B cell (primary cell): ENCODE data around the gene EVI5L. TPM values are rescaled to one million over a fixed set of nuclear protein-coding genes. Genes with fewer than 3 reads are reported as not detected.

Experiments used
- ATAC-seq: fragments of 200-7000 bp; cut with Tn5 transposase; one replicate; pipeline ENCODE4 v1.10.0; 2021; ENCODE audit warnings: low read depth, mild to moderate bottlenecking, moderate number of reproducible peaks, moderate library complexity
- CTCF ChIA-PET: fragments of 350-600 bp; sonication (Branson Sonifier 250); formaldehyde crosslinking; loops from one replicate; lab custom pipeline; 2021; ENCODE audit warnings: antibody characterized with exemption, inconsistent platforms; lab: Charles Lee
- POLR2A ChIA-PET: fragments of 350-600 bp; sonication (Branson Sonifier 250); formaldehyde crosslinking; loops from one replicate; lab custom pipeline; 2021; ENCODE audit warnings: antibody characterized with exemption; lab: Charles Lee
- DNase-seq: peaks from one replicate; pipeline ENCODE4 v3.0.0; 2013
- H2AFZ ChIP-seq: 2 replicates; pipeline ENCODE4 v1.6.1; 2012; ENCODE audit warnings: mild to moderate bottlenecking, low read depth, low read length; ENCODE audit not compliant: insufficient read depth, poor library complexity, severe bottlenecking
- H3K27ac ChIP-seq, 2 donors: 1 replicate in 1 of 2; 2 replicates in 1 of 2; pipeline ENCODE4 v1.5.1; 2012 to 2013; ENCODE audit warnings: low read length in 2 of 2, mild to moderate bottlenecking in 2 of 2, moderate library complexity in 1 of 2
- H3K27me3 ChIP-seq, 4 experiments: fragments of 200-600 bp in 1 of 4; sonication (generic) in 1 of 4; replicated peaks in 1 of 4; 1 replicate in 2 of 4; 2 replicates in 2 of 4; pipeline versions ENCODE4 v1.6.1 to v1.7.0; 2013 to 2016; ENCODE audit warnings: low read length in 3 of 4, mild to moderate bottlenecking in 2 of 4, mixed read lengths in 1 of 4, moderate library complexity in 1 of 4; ENCODE audit not compliant: insufficient read depth in 4 of 4, control insufficient read depth in 3 of 4; ENCODE audit errors: control extremely low read depth in 1 of 4
- H3K36me3 ChIP-seq, 2 experiments: replicated peaks in 1 of 2; 1 replicate in 1 of 2; 2 replicates in 1 of 2; pipeline versions ENCODE4 v1.6.1 to v1.7.1; 2013; ENCODE audit warnings: low read length in 1 of 2; ENCODE audit not compliant: insufficient read depth in 2 of 2, control insufficient read depth in 1 of 2; ENCODE audit errors: control extremely low read depth in 1 of 2, extremely low read depth in 1 of 2
- H3K4me1 ChIP-seq, 2 donors: fragments of 200-600 bp in 1 of 2; sonication (generic) in 1 of 2; 1 replicate in 1 of 2; 2 replicates in 1 of 2; pipeline versions ENCODE4 v1.5.1 to v1.6.1; 2013 to 2017; ENCODE audit warnings: low read length in 2 of 2; ENCODE audit not compliant: control insufficient read depth in 2 of 2, insufficient read depth in 2 of 2
- H3K4me2 ChIP-seq: replicated peaks from 2 replicates; pipeline ENCODE3; 2012; ENCODE audit warnings: mild to moderate bottlenecking, low read depth, low read length; ENCODE audit not compliant: poor library complexity, severe bottlenecking
- H3K4me3 ChIP-seq, 5 experiments: fragments of 200-600 bp in 1 of 5; sonication (generic) in 1 of 5; 1 replicate in 3 of 5; 2 replicates in 2 of 5; pipeline versions ENCODE4 v1.5.1 to v1.7.0; 2011 to 2016; ENCODE audit warnings: low read length in 4 of 5, mild to moderate bottlenecking in 4 of 5, low read depth in 2 of 5, control low read depth in 1 of 5, moderate library complexity in 1 of 5; ENCODE audit not compliant: insufficient read depth in 1 of 5; ENCODE audit errors: control extremely low read depth in 1 of 5, extremely low read depth in 1 of 5
- H3K79me2 ChIP-seq: fragments of 200-600 bp; sonication (generic); one replicate; pipeline ENCODE4 v1.6.0; 2016; ENCODE audit warnings: low read length; ENCODE audit not compliant: control insufficient read depth, insufficient read depth
- H3K9ac ChIP-seq: fragments of 200-600 bp; sonication (generic); 2 replicates; pipeline ENCODE4 v1.6.1; 2017; ENCODE audit warnings: mild to moderate bottlenecking, low read length, moderate library complexity
- H3K9me3 ChIP-seq, 3 donors: one replicate each; pipeline versions ENCODE4 v1.6.1 to v1.7.1; 2013; ENCODE audit warnings: low read length in 2 of 3; ENCODE audit not compliant: control insufficient read depth in 2 of 3, insufficient read depth in 1 of 3; ENCODE audit errors: control extremely low read depth in 1 of 3
- H4K20me1 ChIP-seq: 2 replicates; pipeline ENCODE4 v1.6.0; 2012; ENCODE audit warnings: mild to moderate bottlenecking, low read length; ENCODE audit not compliant: insufficient read depth, control insufficient read depth, poor library complexity, severe bottlenecking
- H3K27ac Mint-ChIP-seq: one replicate; pipeline ENCODE4 v1.8.0; 2021; ENCODE audit warnings: mixed read lengths
- H3K27me3 Mint-ChIP-seq: one replicate; pipeline ENCODE4 v1.8.0; 2021; ENCODE audit warnings: mixed read lengths
- H3K4me1 Mint-ChIP-seq: one replicate; pipeline ENCODE4 v1.8.0; 2021; ENCODE audit warnings: mixed read lengths
- H3K4me3 Mint-ChIP-seq: one replicate; pipeline ENCODE4 v1.8.0; 2021; ENCODE audit warnings: mixed read lengths
- H3K9me3 Mint-ChIP-seq: one replicate; pipeline ENCODE4 v1.8.0; 2022; ENCODE audit warnings: mixed read lengths; ENCODE audit not compliant: insufficient read depth
- EZH2 ChIP-seq: IDR thresholded peaks from 2 replicates; pipeline ENCODE4 v1.6.1; 2012; ENCODE audit warnings: borderline replicate concordance, low read depth, mild to moderate bottlenecking, moderate library complexity, low read length; ENCODE audit not compliant: insufficient read depth, poor library complexity, severe bottlenecking
- WGBS: methylation state at CpG from one replicate; pipeline ENCODE4 v1.1.5; 2013; ENCODE audit warnings: missing lambda C conversion rate; ENCODE audit not compliant: insufficient coverage; 5-methylcytosine and 5-hydroxymethylcytosine counted together
- intact Hi-C: fragments of 100-400 bp; cut with micrococcal nuclease; formaldehyde crosslinking; loops from one replicate; pipeline ENCODE4 v1.10.0; 2022
- polyA plus RNA-seq: library from polyadenylated mRNA; depleted of rRNA; stranded (reverse); fragments of >200 nt; gene quantifications from 2 replicates; pipeline ENCODE4 v1.2.3, GENCODE V29; 2012
- total RNA-seq, 2 donors: library from RNA; stranded (reverse); fragments of 120-200 nt in 1 of 2; gene quantifications; 1 replicate in 1 of 2; 2 replicates in 1 of 2; pipeline versions ENCODE4 v1.2.3 to v1.2.4, GENCODE V29; 2013 to 2022
- TF ChIP-seq, protein P1 (sequence below): fragments of 200-600 bp; IDR thresholded peaks from one replicate; pipeline ENCODE4 v1.8.0; 2022; ENCODE audit warnings: antibody characterized with exemption, mild to moderate bottlenecking

The EVI5L gene
- total and polyA plus RNA-seq, 2 donors (not counting 1 experiment from before 2014, with no cell fraction given) = 7.9 to 11.8 TPM

DNA sequence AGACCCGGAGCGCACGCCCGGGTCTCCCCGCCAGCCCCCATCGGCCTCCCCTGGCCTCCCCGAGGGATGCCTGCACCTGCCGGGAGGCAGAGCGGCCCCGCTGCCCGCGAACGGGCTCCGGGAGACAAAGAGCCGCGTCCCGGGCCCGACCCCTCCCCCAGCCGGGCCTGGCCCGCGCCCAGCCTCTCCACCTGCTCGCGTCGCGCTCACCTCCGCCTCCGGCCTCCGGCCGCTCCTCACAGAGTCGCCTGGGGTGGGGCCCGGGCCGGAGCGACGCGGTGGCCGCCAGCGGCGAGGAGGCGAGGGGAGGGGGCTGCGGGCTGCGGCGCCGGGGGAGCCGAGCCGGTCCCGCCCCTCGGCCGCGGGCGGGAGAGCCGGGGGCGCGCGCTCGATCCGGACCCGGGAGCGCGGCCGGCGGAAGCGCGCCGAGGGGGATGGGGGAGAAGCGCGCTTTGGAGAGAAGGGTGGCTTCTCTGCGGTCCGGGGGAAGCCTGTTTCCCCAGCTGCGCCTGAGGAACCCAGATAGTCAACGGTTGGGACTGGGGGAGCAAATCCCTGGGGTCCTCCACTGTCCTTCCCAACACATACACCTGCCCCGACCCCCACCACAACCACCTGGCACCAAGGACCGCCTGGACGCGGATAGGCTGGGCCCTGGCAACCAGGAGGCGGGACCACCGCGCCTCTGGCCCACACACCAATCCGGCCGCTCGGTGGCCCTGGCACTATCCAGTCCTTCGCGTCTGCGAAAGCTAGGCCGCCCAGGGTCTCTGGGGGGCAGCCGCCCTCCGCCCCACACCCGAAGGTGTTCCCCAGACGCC is 44.3 kb downstream of the EVI5L start, which contains the start of gene PRR36:
Gene PRR36 (minus strand): TSS at position 315 of the 821 bp plus-strand sequence. CDS start 701 bp downstream, outside the sequence.
- peaks cover 25% of the 10 kb centered on the region for H3K27me3 Mint-ChIP-seq
- Histone ChIP-seq H3K27me3 (peaks cover 0 to 45% (median 16%) of the 10 kb centered on the region in 4 experiments), H3K79me2 (no peaks in the 10 kb centered on the region), H3K9ac (peak within 1 kb of the TSS; percentile 32), H3K9me3 (peaks cover 0 to 43% (median 0%) of the 10 kb centered on the region in 3 donors), H2AFZ (peak within 1 kb of the TSS; percentile 22), H3K36me3 (no peaks in the 10 kb centered on the region), H3K4me1 (peaks cover 32 to 41% of the 10 kb centered on the region in 2 donors), H3K4me2 (peak within 1 kb of the TSS; percentile 68), H3K27ac (no peak within 1 kb of the TSS), H3K4me3 (peak within 1 kb of the TSS in 1 of 5 experiments; percentile 12), H4K20me1 (peaks cover 11% of the 10 kb centered on the region)
- peaks cover 4% of the 10 kb centered on the region for H3K9me3 Mint-ChIP-seq
- TF ChIP-seq, protein P1, sequence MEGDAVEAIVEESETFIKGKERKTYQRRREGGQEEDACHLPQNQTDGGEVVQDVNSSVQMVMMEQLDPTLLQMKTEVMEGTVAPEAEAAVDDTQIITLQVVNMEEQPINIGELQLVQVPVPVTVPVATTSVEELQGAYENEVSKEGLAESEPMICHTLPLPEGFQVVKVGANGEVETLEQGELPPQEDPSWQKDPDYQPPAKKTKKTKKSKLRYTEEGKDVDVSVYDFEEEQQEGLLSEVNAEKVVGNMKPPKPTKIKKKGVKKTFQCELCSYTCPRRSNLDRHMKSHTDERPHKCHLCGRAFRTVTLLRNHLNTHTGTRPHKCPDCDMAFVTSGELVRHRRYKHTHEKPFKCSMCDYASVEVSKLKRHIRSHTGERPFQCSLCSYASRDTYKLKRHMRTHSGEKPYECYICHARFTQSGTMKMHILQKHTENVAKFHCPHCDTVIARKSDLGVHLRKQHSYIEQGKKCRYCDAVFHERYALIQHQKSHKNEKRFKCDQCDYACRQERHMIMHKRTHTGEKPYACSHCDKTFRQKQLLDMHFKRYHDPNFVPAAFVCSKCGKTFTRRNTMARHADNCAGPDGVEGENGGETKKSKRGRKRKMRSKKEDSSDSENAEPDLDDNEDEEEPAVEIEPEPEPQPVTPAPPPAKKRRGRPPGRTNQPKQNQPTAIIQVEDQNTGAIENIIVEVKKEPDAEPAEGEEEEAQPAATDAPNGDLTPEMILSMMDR = no peak
- no peak for TF ChIP-seq EZH2
- no peak within 1 kb of the TSS for H3K27ac Mint-ChIP-seq
- DNase-seq = peak; percentile 30
- H3K4me1 Mint-ChIP-seq = peaks cover 24% of the 10 kb centered on the region
- intact Hi-C loops = no loop called here
- no peak for ATAC-seq
- ChIA-PET CTCF (no interaction called here), POLR2A (no interaction called here)
- H3K4me3 Mint-ChIP-seq = peak within 1 kb of the TSS; percentile 77
- 2% methylated on average over 79 of the region's 88 CpGs for WGBS

DNA sequence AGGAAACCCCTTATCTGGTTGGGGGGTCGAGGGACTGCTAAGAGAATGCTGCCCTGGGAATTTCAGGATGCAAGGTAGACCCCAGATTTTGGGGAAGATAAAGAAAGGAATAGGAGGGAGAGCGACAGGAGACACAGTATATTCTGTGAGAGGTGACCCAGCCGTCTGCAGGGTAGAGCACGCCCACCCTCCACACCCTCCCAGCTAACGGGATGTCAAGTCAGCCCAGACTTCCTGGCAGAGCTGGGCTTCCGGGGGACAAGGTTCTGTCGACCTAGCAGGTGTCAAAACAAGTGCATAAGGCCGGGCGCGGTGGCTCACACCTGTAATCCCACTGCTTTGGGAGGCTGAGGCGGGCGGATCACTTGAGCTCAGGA is 44.9 kb downstream of the EVI5L start:
- Mint-ChIP-seq H3K27me3 (peaks cover 25% of the 10 kb centered on the region), H3K9me3 (peaks cover 4% of the 10 kb centered on the region), H3K4me3 (peak overlapping the region; percentile 32), H3K27ac (no peak overlapping the region), H3K4me1 (peaks cover 23% of the 10 kb centered on the region)
- H3K9ac ChIP-seq = no peak overlapping the region
- 35% methylated on average over 11 of the region's 12 CpGs for WGBS
- ChIA-PET CTCF (no interaction called here), POLR2A (no interaction called here)
- ATAC-seq (no peak), DNase-seq (peak; percentile 17)
- H3K79me2 ChIP-seq = no peaks in the 10 kb centered on the region
- intact Hi-C loops = no loop called here
- no peak overlapping the region for H3K27ac ChIP-seq
- no peaks in the 10 kb centered on the region for H3K36me3 ChIP-seq
- no peak overlapping the region for H3K4me3 ChIP-seq
- H3K4me2 ChIP-seq = peak overlapping the region; percentile 68
- H3K27me3 ChIP-seq = peaks cover 0 to 45% (median 16%) of the 10 kb centered on the region in 4 experiments
- peaks cover 11% of the 10 kb centered on the region for H4K20me1 ChIP-seq
- H2AFZ ChIP-seq = no peak overlapping the region
- peaks cover 29 to 36% of the 10 kb centered on the region in 2 donors for H3K4me1 ChIP-seq
- peaks cover 0 to 42% (median 0%) of the 10 kb centered on the region in 3 donors for H3K9me3 ChIP-seq
- TF ChIP-seq, protein P1 = no peak
- TF ChIP-seq EZH2 = no peak
